Mesendoderm (in vitro differentiated cells): ENCODE results near the gene PPP1R12A.
A peak's percentile ranks its signal among the peaks of the same experiment; 100 is the strongest.

Experiments
- DNase-seq: peaks from one replicate; pipeline ENCODE4 v3.0.0; 2013
- H2AK5ac ChIP-seq: 2 replicates; pipeline ENCODE4 v1.6.1; 2013; ENCODE audit warnings: low read length, inconsistent platforms
- H2BK120ac ChIP-seq: 2 replicates; pipeline ENCODE4 v1.6.1; 2013; ENCODE audit warnings: low read depth, mild to moderate bottlenecking, low read length, moderate library complexity, mixed read lengths
- H2BK15ac ChIP-seq: replicated peaks from 2 replicates; pipeline ENCODE4 v1.6.1; 2013; ENCODE audit warnings: low read depth, mild to moderate bottlenecking, moderate library complexity
- H2BK5ac ChIP-seq: 2 replicates; pipeline ENCODE4 v1.6.1; 2013; ENCODE audit warnings: low read length, inconsistent platforms
- H3K18ac ChIP-seq: 2 replicates; pipeline ENCODE4 v1.6.1; 2013; ENCODE audit warnings: mild to moderate bottlenecking, low read length, mixed read lengths
- H3K23ac ChIP-seq: one replicate; pipeline ENCODE4 v1.6.1; 2013; ENCODE audit warnings: low read length
- H3K27ac ChIP-seq: 2 replicates; pipeline ENCODE4 v1.5.1; 2013; ENCODE audit warnings: low read depth, mild to moderate bottlenecking, inconsistent platforms, low read length, moderate library complexity
- H3K27me3 ChIP-seq: 2 replicates; pipeline ENCODE4 v1.6.1; 2013; ENCODE audit warnings: low read length, control low read depth, mild to moderate bottlenecking, inconsistent platforms; ENCODE audit not compliant: insufficient read depth, poor library complexity
- H3K36me3 ChIP-seq: 2 replicates; pipeline ENCODE4 v1.6.1; 2013; ENCODE audit warnings: low read length, inconsistent platforms; ENCODE audit not compliant: control insufficient read depth, insufficient read depth
- H3K4ac ChIP-seq: one replicate; pipeline ENCODE4 v1.6.1; 2013; ENCODE audit warnings: low read depth, mild to moderate bottlenecking, low read length, moderate library complexity
- H3K4me1 ChIP-seq: 2 replicates; pipeline ENCODE4 v1.6.1; 2013; ENCODE audit warnings: low read depth, low read length, inconsistent platforms; ENCODE audit not compliant: control insufficient read depth
- H3K4me2 ChIP-seq: 2 replicates; pipeline ENCODE4 v1.6.1; 2013; ENCODE audit warnings: low read length
- H3K4me3 ChIP-seq: 2 replicates; pipeline ENCODE4 v1.5.1; 2013; ENCODE audit warnings: mild to moderate bottlenecking, low read length
- H3K56ac ChIP-seq: one replicate; pipeline ENCODE4 v1.6.1; 2013; ENCODE audit warnings: low read length
- H3K79me1 ChIP-seq: 2 replicates; pipeline ENCODE4 v1.6.1; 2013; ENCODE audit warnings: low read length, inconsistent platforms
- H3K79me2 ChIP-seq: 2 replicates; pipeline ENCODE4 v1.6.1; 2013; ENCODE audit warnings: mild to moderate bottlenecking, low read length; ENCODE audit not compliant: control insufficient read depth, insufficient read depth
- H3K9ac ChIP-seq: 2 replicates; pipeline ENCODE4 v1.6.1; 2013; ENCODE audit warnings: low read length, inconsistent platforms
- H4K5ac ChIP-seq: one replicate; pipeline ENCODE4 v1.6.1; 2013; ENCODE audit warnings: low read length
- H4K8ac ChIP-seq: one replicate; pipeline ENCODE4 v1.6.1; 2013; ENCODE audit warnings: low read depth, mild to moderate bottlenecking, control low read depth, low read length, moderate library complexity
- WGBS: extraction: QIAGEN DNeasy Blood & Tissue Kit; methylation state at CpG from one replicate; pipeline ENCODE4 v1.1.7; 2013; ENCODE audit warnings: low lambda C conversion rate, missing lambda C conversion rate; ENCODE audit not compliant: insufficient coverage; ENCODE audit errors: extremely low coverage; 5-methylcytosine and 5-hydroxymethylcytosine counted together

Gene PPP1R12A

DNA sequence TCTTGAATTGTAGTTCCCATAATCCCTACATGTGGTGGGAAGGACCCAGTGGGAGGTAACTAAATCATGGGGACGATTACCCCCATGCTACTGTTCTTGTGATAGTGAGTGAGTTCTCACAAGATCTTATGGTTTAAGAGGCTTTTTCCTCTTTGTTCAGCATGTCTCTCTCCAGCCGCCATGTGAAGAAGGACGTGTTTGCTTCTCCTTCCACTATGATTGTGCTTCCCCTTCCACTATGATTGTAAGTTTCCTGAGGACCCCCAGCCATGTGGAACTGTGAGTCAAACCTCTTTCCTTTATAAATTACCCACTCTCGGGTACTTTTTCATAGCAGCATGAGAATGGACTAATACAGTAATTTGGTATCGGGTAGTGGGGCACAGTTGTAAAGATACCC, 97.3 kb downstream of the PPP1R12A start:
- Histone ChIP-seq H3K4me3 (no peak overlapping the region), H3K36me3 (no peaks in the 10 kb centered on the region), H4K5ac (no peak overlapping the region), H3K27ac (no peak overlapping the region), H3K4me2 (no peak overlapping the region), H3K23ac (no peak overlapping the region), H3K27me3 (no peaks in the 10 kb centered on the region), H2BK15ac (no peak overlapping the region), H2BK5ac (no peak overlapping the region), H3K79me1 (peaks cover 10% of the 10 kb centered on the region), H4K8ac (no peak overlapping the region), H3K79me2 (peaks cover 1% of the 10 kb centered on the region), H3K4ac (no peak overlapping the region), H2AK5ac (no peak overlapping the region), H3K56ac (no peak overlapping the region), H3K4me1 (no peaks in the 10 kb centered on the region), H2BK120ac (no peak overlapping the region), H3K18ac (no peak overlapping the region), H3K9ac (no peak overlapping the region)
- DNase-seq: no peak
- no CpG with 5 or more reads among the region's 5 CpGs for WGBS

DNA sequence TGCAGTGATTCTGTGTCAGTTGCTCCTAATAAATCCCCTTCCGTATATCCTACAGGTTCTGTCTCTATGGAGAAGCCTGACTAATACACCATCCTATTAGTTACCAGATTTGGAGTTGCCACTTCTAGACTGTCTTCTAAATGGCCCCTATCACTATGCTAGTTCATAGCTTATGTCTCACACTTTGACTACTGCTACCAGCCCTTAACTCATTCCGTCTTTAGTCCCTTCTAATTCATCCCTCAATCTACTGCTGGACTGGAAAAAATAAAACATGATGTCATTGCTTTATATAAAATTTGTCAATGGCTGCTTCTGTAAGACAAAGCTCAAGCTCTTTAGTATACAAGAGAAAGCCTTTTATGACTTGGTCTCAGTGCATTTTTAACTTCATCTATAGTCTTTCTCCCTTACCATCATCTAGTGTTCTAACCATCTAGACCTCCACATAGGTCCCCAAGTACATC, 99.5 kb downstream of the PPP1R12A start:
- Histone ChIP-seq H3K79me1 (peaks cover 7% of the 10 kb centered on the region), H2BK15ac (no peak overlapping the region), H3K27me3 (no peaks in the 10 kb centered on the region), H2BK5ac (no peak overlapping the region), H3K36me3 (no peaks in the 10 kb centered on the region), H3K27ac (no peak overlapping the region), H2BK120ac (no peak overlapping the region), H3K4me2 (no peak overlapping the region), H3K4me3 (no peak overlapping the region), H3K79me2 (no peaks in the 10 kb centered on the region), H3K56ac (no peak overlapping the region), H4K5ac (no peak overlapping the region), H3K4ac (peak overlapping the region; percentile 45), H3K18ac (no peak overlapping the region), H4K8ac (no peak overlapping the region), H3K9ac (no peak overlapping the region), H2AK5ac (no peak overlapping the region), H3K23ac (no peak overlapping the region), H3K4me1 (no peaks in the 10 kb centered on the region)
- DNase-seq: no peak
- WGBS: no CpG with 5 or more reads among the region's 2 CpGs

DNA sequence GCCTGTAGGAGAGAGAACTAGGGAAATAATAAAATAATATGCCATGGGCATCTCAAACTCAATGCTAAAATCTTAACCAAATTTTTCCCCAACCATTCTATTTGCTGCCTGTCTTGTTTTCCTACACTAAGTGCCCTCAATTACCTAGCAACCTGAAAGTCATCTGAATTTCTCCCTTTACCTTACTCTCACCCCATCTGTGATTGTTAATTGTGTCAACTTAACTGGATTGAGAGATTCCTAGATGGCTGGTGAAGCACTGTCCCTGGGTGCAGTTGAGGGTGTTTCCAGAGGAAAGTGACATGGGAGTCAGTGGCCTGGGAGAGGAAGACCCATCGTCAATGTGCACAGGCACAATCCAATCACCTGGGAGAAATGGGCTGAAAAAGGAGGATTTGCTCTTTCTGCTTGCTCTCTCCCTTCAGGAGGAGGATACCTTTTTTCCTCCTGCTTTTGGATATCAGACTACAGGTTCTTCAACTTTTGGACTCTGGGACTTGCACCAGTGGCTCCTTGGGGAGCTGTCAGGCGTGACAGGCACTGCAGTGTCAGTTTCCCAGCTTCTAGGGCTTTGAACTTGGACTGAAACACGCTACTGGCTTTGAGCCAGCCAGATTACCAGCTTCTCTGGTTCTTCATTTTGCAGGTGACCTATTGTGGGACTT, 100.1 kb downstream of the PPP1R12A start:
- WGBS: no CpG with 5 or more reads among the region's 3 CpGs

DNA sequence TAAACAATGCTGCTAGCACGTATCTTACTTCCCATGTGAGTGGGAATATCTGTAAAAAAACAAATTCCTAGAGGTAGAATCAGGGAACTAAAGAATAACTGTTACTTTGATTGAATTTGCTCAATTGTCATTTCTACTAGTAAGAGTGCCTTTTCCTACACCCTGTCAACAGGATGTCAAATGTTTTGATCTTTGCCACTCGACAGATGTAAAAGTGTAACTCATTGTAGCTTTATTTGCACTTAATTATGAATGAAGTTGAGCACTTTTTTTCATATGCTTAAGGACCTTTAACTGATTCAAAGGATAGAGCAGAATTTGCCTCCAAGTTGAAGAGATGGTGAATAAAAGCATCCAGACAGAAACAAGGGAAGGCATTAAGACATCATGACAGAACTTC, 104.5 kb downstream of the PPP1R12A start:
- no peak overlapping the region for H3K23ac ChIP-seq
- H3K18ac ChIP-seq: no peak overlapping the region
- H2AK5ac ChIP-seq: no peak overlapping the region
- peaks cover 2% of the 10 kb centered on the region for H3K79me1 ChIP-seq
- no peaks in the 10 kb centered on the region for H3K4me1 ChIP-seq
- H3K4me2 ChIP-seq: no peak overlapping the region
- H3K56ac ChIP-seq: no peak overlapping the region
- H3K27ac ChIP-seq: no peak overlapping the region
- H2BK5ac ChIP-seq: no peak overlapping the region
- H3K27me3 ChIP-seq: no peaks in the 10 kb centered on the region
- no peak overlapping the region for H4K8ac ChIP-seq
- H3K4ac ChIP-seq: no peak overlapping the region
- no peak overlapping the region for H3K9ac ChIP-seq
- no peak overlapping the region for H2BK120ac ChIP-seq
- no peaks in the 10 kb centered on the region for H3K79me2 ChIP-seq
- no peak overlapping the region for H2BK15ac ChIP-seq
- H3K4me3 ChIP-seq: no peak overlapping the region
- no peaks in the 10 kb centered on the region for H3K36me3 ChIP-seq
- no peak overlapping the region for H4K5ac ChIP-seq
- no CpG with 5 or more reads among the region's 2 CpGs for WGBS
- no peak for DNase-seq

More for the DNA sequence above, 100.1 kb downstream of the PPP1R12A start:
- H2BK15ac ChIP-seq: no peak overlapping the region
- H3K27ac ChIP-seq: no peak overlapping the region
- H4K8ac ChIP-seq: no peak overlapping the region
- no peak overlapping the region for H3K4me3 ChIP-seq
- no peaks in the 10 kb centered on the region for H3K36me3 ChIP-seq
- no peak overlapping the region for H3K23ac ChIP-seq
- no peaks in the 10 kb centered on the region for H3K79me2 ChIP-seq
- no peak overlapping the region for H3K56ac ChIP-seq
- H2BK120ac ChIP-seq: no peak overlapping the region
- H2BK5ac ChIP-seq: no peak overlapping the region
- no peaks in the 10 kb centered on the region for H3K27me3 ChIP-seq
- no peak overlapping the region for H3K18ac ChIP-seq
- no peak overlapping the region for H3K4me2 ChIP-seq
- no peak overlapping the region for H2AK5ac ChIP-seq
- H3K4ac ChIP-seq: peak overlapping the region; percentile 45
- no peaks in the 10 kb centered on the region for H3K4me1 ChIP-seq
- peaks cover 7% of the 10 kb centered on the region for H3K79me1 ChIP-seq
- H3K9ac ChIP-seq: no peak overlapping the region
- no peak overlapping the region for H4K5ac ChIP-seq
- DNase-seq: no peak

DNA sequence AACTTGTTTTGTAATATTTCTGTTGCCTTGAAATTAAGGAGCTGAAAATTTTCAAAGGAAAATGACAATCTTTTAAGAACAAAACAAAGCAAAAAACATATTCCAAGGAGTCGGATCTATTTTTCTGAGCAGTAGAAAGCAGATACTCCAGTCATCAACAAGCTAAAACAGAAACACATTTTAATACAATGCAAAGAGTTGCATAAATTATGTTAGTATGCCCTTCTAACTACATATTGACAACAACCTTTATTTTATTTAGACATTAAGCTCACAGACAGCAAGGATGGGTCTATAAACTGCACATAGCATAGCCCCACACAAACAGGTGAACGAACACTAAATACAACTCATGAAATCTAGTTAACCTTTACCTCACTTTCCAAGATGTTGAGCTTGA, 106.0 kb downstream of the PPP1R12A start:
- Histone ChIP-seq H2AK5ac (no peak overlapping the region), H3K23ac (no peak overlapping the region), H3K9ac (no peak overlapping the region), H3K27ac (no peak overlapping the region), H3K79me2 (no peaks in the 10 kb centered on the region), H2BK15ac (no peak overlapping the region), H3K56ac (no peak overlapping the region), H2BK5ac (no peak overlapping the region), H3K18ac (no peak overlapping the region), H3K27me3 (no peaks in the 10 kb centered on the region), H2BK120ac (no peak overlapping the region), H3K4me1 (no peaks in the 10 kb centered on the region), H4K8ac (no peak overlapping the region), H3K4ac (no peak overlapping the region), H3K36me3 (no peaks in the 10 kb centered on the region), H3K4me3 (no peak overlapping the region), H4K5ac (no peak overlapping the region), H3K79me1 (peaks cover 2% of the 10 kb centered on the region), H3K4me2 (no peak overlapping the region)
- DNase-seq: no peak
- no CpG with 5 or more reads among the region's 2 CpGs for WGBS

DNA sequence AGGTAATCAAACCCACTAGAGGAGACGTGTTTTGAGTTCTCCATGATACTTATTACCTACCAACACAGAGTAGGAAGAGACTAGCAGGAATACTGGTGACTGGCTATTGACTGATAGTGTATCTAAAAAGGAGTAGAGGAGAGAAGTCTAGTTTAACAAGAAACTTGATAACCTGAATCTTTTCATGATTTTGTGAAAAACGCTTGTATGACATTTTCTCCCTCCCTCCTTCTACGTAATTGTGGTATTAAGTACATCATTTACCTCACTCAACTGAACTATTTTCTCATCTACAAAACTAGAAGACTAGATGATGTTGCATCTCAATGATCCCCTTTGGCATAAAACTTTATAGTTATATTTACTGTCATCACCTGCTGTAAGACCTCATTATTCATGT, 107.4 kb downstream of the PPP1R12A start:
- no peak overlapping the region for H3K4ac ChIP-seq
- no peak for DNase-seq

More for the DNA sequence above, 107.4 kb downstream of the PPP1R12A start:
- Histone ChIP-seq H3K27ac (no peak overlapping the region), H2BK5ac (no peak overlapping the region), H2AK5ac (no peak overlapping the region), H4K8ac (no peak overlapping the region), H3K79me2 (no peaks in the 10 kb centered on the region), H3K18ac (no peak overlapping the region), H3K56ac (no peak overlapping the region), H3K9ac (no peak overlapping the region), H2BK15ac (no peak overlapping the region), H3K23ac (no peak overlapping the region), H3K4me2 (no peak overlapping the region), H3K36me3 (no peaks in the 10 kb centered on the region), H3K4me3 (no peak overlapping the region), H3K4me1 (no peaks in the 10 kb centered on the region), H3K79me1 (no peaks in the 10 kb centered on the region), H3K27me3 (no peaks in the 10 kb centered on the region), H2BK120ac (no peak overlapping the region), H4K5ac (no peak overlapping the region)
- WGBS: no CpG with 5 or more reads among the region's 3 CpGs
